Suprapubic skin (tissue), 4 donors: ENCODE results near the gene PLBD2. TPM values are rescaled to one million over a fixed set of nuclear protein-coding genes. Genes with fewer than 3 reads are reported as not detected.

Source experiments
- DNase-seq, 2 donors: peaks; one replicate each; pipeline ENCODE4 v3.0.0-alpha.2; 2019; ENCODE audit warnings: low spot score in 2 of 2
- H3K27ac ChIP-seq: fragments of 200-600 bp; sonication (generic); one replicate; pipeline ENCODE4 v1.5.1; 2019
- H3K27me3 ChIP-seq: fragments of 200-600 bp; sonication (generic); one replicate; pipeline ENCODE4 v1.5.1; 2019
- H3K36me3 ChIP-seq: fragments of 200-600 bp; sonication (generic); one replicate; pipeline ENCODE4 v1.5.1; 2019
- H3K4me1 ChIP-seq: fragments of 200-600 bp; sonication (generic); one replicate; pipeline ENCODE4 v1.5.1; 2019
- H3K4me3 ChIP-seq: fragments of 200-600 bp; sonication (generic); one replicate; pipeline ENCODE4 v1.5.1; 2019; ENCODE audit warnings: mild to moderate bottlenecking
- H3K9me3 ChIP-seq: fragments of 200-600 bp; sonication (generic); one replicate; pipeline ENCODE4 v1.5.1; 2019
- EP300 ChIP-seq: sonication (generic); formaldehyde crosslinking; IDR thresholded peaks from one replicate; pipeline ENCODE4 v1.6.1; 2017; ENCODE audit warnings: antibody characterized with exemption
- POLR2A ChIP-seq, 2 donors: fragments of 450-650 bp; IDR thresholded peaks; one replicate each; pipeline ENCODE4 v1.6.1; 2017; ENCODE audit warnings: antibody characterized with exemption in 2 of 2, mild to moderate bottlenecking in 2 of 2, moderate library complexity in 2 of 2
- POLR2AphosphoS5 ChIP-seq, 3 donors: sonication (generic); formaldehyde crosslinking; IDR thresholded peaks; one replicate each; pipeline ENCODE4 v1.6.1; 2017; ENCODE audit warnings: antibody characterized with exemption in 3 of 3
- WGBS: methylation state at CpG from one replicate; pipeline ENCODE4 v1.1.5; 2018; 5-methylcytosine and 5-hydroxymethylcytosine counted together
- total RNA-seq, 4 donors: library from RNA; depleted of rRNA; stranded (reverse); fragments of >200 nt; gene quantifications; one replicate each; pipeline ENCODE4 v1.1.0, GENCODE V29; 2016
- TF ChIP-seq, protein P1 (sequence below), 2 donors: fragments of 200-600 bp in 1 of 2; fragments of 450-650 bp in 1 of 2; sonication (generic) in 1 of 2; IDR thresholded peaks; one replicate each; pipeline ENCODE4 v1.5.1; 2016 to 2019; ENCODE audit warnings: antibody characterized with exemption in 2 of 2, mild to moderate bottlenecking in 1 of 2, moderate library complexity in 1 of 2

PLBD2 gene
- total RNA-seq, 4 donors from 2014 or later, result 22.2 to 29.2 (median 27.3) TPM

DNA sequence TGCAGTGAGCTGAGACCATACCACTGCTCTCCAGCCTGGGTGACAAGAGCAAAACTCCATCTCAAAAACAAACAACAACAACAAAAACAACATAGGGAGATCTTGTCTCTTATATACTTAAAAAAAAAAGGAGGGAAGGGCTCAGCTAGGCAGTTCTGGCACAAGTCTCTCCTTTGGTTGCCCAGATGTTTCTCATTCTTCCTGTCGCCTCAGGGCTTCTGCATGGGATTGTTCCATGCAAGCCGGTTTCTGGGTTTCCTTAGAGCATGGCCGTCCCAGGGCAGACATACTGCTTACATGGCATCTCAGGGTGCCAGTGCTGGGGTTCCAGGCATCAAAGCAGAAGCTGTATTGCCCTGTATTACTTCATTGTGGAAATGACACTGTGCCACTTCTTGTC, 18.3 kb upstream of the PLBD2 start:
- Histone ChIP-seq H3K27me3 (no peaks in the 10 kb centered on the region), H3K27ac (no peak overlapping the region), H3K9me3 (no peaks in the 10 kb centered on the region), H3K4me3 (no peak overlapping the region), H3K36me3 (no peaks in the 10 kb centered on the region), H3K4me1 (peaks cover 6% of the 10 kb centered on the region)
- DNase-seq, result no peak
- TF ChIP-seq POLR2A (IDR thresholded peaks at IDR 0.05), result no peak
- TF ChIP-seq POLR2AphosphoS5 (IDR thresholded peaks at IDR 0.05), result no peak
- TF ChIP-seq, protein P1, sequence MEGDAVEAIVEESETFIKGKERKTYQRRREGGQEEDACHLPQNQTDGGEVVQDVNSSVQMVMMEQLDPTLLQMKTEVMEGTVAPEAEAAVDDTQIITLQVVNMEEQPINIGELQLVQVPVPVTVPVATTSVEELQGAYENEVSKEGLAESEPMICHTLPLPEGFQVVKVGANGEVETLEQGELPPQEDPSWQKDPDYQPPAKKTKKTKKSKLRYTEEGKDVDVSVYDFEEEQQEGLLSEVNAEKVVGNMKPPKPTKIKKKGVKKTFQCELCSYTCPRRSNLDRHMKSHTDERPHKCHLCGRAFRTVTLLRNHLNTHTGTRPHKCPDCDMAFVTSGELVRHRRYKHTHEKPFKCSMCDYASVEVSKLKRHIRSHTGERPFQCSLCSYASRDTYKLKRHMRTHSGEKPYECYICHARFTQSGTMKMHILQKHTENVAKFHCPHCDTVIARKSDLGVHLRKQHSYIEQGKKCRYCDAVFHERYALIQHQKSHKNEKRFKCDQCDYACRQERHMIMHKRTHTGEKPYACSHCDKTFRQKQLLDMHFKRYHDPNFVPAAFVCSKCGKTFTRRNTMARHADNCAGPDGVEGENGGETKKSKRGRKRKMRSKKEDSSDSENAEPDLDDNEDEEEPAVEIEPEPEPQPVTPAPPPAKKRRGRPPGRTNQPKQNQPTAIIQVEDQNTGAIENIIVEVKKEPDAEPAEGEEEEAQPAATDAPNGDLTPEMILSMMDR (IDR thresholded peaks at IDR 0.05), result no peak
- no peak for TF ChIP-seq EP300
- WGBS, result 49% methylated on average over 3 of the region's 3 CpGs

DNA sequence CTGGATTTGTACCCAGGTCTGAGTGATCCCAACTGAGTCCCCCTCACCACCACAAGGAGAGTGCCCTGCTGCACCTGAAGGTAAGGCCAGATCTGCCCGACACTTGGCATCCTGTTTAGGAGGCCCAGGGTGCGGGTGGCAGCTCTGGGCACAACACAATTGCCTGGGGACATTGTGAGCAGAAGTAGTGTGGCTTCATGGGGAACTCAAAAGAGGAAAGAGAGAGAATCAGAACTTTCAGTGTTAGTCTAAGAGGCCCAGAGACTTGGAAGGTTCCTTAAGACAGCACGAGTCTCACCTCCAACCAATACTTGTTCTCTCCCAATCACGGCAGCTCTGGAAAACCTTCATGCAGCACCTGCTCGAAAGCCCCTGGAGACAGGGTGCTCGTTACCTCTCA, 16.9 kb upstream of the PLBD2 start:
- no peak overlapping the region for H3K4me3 ChIP-seq
- WGBS, result 84% methylated on average over 6 of the region's 6 CpGs
- DNase-seq, result no peak
- H3K9me3 ChIP-seq, result no peaks in the 10 kb centered on the region
- no peak overlapping the region for H3K27ac ChIP-seq
- TF ChIP-seq POLR2AphosphoS5 (IDR thresholded peaks at IDR 0.05) (no peak), POLR2A (IDR thresholded peaks at IDR 0.05) (no peak)
- no peaks in the 10 kb centered on the region for H3K36me3 ChIP-seq
- H3K27me3 ChIP-seq, result no peaks in the 10 kb centered on the region
- H3K4me1 ChIP-seq, result no peaks in the 10 kb centered on the region

DNA sequence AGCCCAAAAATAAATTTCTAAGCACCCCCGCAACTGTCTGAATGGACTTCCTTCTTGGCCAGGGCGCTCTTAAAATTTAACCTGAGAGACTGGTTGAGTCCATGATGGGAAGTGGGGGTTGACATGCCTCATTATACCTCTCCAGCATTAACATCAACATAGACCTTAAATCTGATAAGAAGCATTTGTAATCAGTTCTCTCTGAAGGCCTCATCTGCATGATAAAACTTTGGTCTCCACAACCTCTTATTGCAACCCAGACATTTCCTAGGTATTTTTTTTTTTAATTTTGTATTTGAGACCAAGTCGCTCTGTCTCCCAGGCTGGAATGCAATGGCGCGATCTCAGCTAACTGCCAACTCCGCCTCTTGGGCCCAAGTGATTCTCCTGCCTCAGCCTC, 13.1 kb upstream of the PLBD2 start:
- DNase-seq, result no peak
- TF ChIP-seq POLR2AphosphoS5 (IDR thresholded peaks at IDR 0.05) (no peak), EP300 (no peak), POLR2A (IDR thresholded peaks at IDR 0.05) (no peak)
- TF ChIP-seq, protein P1 (IDR thresholded peaks at IDR 0.05), result no peak
- no peaks in the 10 kb centered on the region for H3K27me3 ChIP-seq
- H3K27ac ChIP-seq, result no peak overlapping the region
- no peaks in the 10 kb centered on the region for H3K36me3 ChIP-seq
- WGBS, result 96% methylated on average over 6 of the region's 6 CpGs
- H3K4me3 ChIP-seq, result no peak overlapping the region
- no peaks in the 10 kb centered on the region for H3K4me1 ChIP-seq
- no peaks in the 10 kb centered on the region for H3K9me3 ChIP-seq

DNA sequence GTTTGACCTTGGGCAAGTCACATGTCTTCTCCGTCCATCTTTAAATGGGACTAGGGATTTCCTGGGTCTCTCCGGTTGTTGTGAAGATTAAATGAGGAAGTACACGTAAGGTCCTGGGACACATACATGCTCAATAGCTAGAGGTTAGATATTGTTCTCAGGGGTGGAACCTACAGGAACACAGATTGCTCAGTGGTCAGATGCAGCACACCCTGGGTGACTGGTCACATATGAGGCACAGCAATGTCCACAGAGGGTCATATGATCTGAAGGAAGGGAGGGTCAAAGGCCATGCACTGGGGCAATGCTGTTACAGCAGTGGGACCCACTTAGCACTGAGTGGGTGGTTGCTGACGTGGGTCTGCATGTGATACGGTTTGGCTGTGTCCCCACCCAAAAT, 12.0 kb upstream of the PLBD2 start:
- no peak overlapping the region for H3K27ac ChIP-seq
- TF ChIP-seq EP300, result no peak
- no peak for TF ChIP-seq POLR2A (IDR thresholded peaks at IDR 0.05)
- no peak for TF ChIP-seq POLR2AphosphoS5 (IDR thresholded peaks at IDR 0.05)
- TF ChIP-seq, protein P1 (IDR thresholded peaks at IDR 0.05), result no peak
- WGBS, result 93% methylated on average over 5 of the region's 5 CpGs
- DNase-seq, result no peak
- no peak overlapping the region for H3K4me3 ChIP-seq
- H3K4me1 ChIP-seq, result no peaks in the 10 kb centered on the region
- H3K9me3 ChIP-seq, result no peaks in the 10 kb centered on the region
- no peaks in the 10 kb centered on the region for H3K36me3 ChIP-seq
- no peaks in the 10 kb centered on the region for H3K27me3 ChIP-seq

DNA sequence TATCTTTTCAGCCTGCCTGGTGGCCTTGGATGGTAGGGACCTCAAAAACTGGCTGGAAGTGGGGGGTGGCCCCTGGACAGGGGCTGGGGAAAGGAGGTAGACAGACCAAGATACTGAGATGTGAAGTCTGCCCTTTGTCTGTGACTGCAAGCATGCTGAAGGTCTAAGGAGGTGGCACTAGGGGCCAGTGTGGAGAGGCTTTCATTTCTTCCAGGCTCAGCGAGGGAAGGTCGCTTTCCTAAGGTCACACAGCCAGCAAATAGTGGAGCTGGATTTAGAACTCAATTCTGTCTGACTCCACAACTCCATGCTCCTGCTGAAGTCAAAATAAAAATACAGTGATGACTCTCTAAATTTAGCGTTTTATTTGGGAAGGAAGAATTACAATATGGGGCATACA, 11.3 kb upstream of the PLBD2 start:
- H3K9me3 ChIP-seq, result no peaks in the 10 kb centered on the region
- H3K27me3 ChIP-seq, result no peaks in the 10 kb centered on the region
- 90% methylated on average over 3 of the region's 3 CpGs for WGBS
- DNase-seq, result no peak
- TF ChIP-seq, protein P1 (IDR thresholded peaks at IDR 0.05), result no peak
- TF ChIP-seq EP300 (no peak), POLR2AphosphoS5 (IDR thresholded peaks at IDR 0.05) (no peak), POLR2A (IDR thresholded peaks at IDR 0.05) (no peak)
- H3K27ac ChIP-seq, result no peak overlapping the region
- no peaks in the 10 kb centered on the region for H3K36me3 ChIP-seq
- H3K4me1 ChIP-seq, result no peaks in the 10 kb centered on the region
- no peak overlapping the region for H3K4me3 ChIP-seq

DNA sequence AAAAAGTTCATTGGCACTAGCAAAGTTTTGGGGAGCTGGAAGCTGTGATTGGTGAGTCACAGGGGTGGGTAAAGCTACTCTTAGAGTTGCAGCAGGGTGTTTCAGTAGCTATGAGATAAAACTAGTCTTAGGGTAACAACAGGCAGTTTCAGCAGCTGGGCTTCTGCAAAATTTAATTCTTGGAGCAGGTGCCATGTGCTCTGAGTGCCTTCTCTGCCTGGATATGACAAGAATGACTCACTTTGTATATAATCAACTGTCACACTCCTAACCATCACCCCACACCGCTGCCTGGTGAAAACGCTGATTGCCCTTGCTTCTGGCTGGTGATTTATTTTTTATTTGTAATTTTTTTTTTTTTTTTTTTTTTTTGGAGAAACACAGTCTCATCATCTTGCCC, 10.5 kb upstream of the PLBD2 start:
- 78% methylated on average over 2 of the region's 2 CpGs for WGBS
- Histone ChIP-seq H3K36me3 (no peaks in the 10 kb centered on the region), H3K4me3 (no peak overlapping the region), H3K27me3 (no peaks in the 10 kb centered on the region), H3K9me3 (no peaks in the 10 kb centered on the region), H3K4me1 (no peaks in the 10 kb centered on the region), H3K27ac (no peak overlapping the region)
- no peak for DNase-seq
- no peak for TF ChIP-seq POLR2AphosphoS5 (IDR thresholded peaks at IDR 0.05)
